SK-N-SH (cell line): ENCODE results near the gene ELOVL6. TPM values are rescaled to one million over a fixed set of nuclear protein-coding genes. Genes with fewer than 3 reads are reported as not detected.

Source experiments
- CTCF ChIA-PET: fragments of 300-600, 350-600 bp; formaldehyde crosslinking; extraction: SDS; loops from one replicate; lab custom pipeline; 2021; lab: Yijun Ruan, JAX
- POLR2A ChIA-PET: fragments of 350-600 bp; sonication (Branson Sonifier 250); formaldehyde crosslinking; extraction: SDS; loops from one replicate; lab custom pipeline; 2020; ENCODE audit warnings: antibody characterized with exemption, inconsistent platforms; lab: Yijun Ruan, JAX
- DNase-seq: peaks from one replicate; pipeline ENCODE4 v3.0.0; 2012
- H2AFZ ChIP-seq: fragments of 200-600 bp; sonication (generic); 2 replicates; pipeline ENCODE4 v1.8.1; 2016; ENCODE audit warnings: antibody characterized with exemption, mild to moderate bottlenecking, low read depth
- H3F3A ChIP-seq: fragments of 200-600 bp; sonication (generic); replicated peaks from 2 replicates; pipeline ENCODE3; 2016; ENCODE audit warnings: antibody characterized with exemption, mild to moderate bottlenecking; ENCODE audit not compliant: insufficient read depth
- H3K27ac ChIP-seq, 2 experiments: fragments of 200-500 bp in 1 of 2; fragments of 200-600 bp in 1 of 2; sonication (Bioruptor generic) in 1 of 2; sonication (generic), shearing (Covaris generic) in 1 of 2; 2 replicates each; pipeline versions ENCODE4 v1.5.1 to v1.6.1; 2014 to 2016; ENCODE audit warnings: low read depth in 2 of 2, inconsistent platforms in 1 of 2, low read length in 1 of 2, mild to moderate bottlenecking in 1 of 2, mixed read lengths in 1 of 2
- H3K27me3 ChIP-seq: fragments of 200-600 bp; sonication (generic), shearing (Covaris generic); 2 replicates; pipeline ENCODE4 v1.6.1; 2016; ENCODE audit warnings: mixed run types; ENCODE audit not compliant: insufficient read depth
- H3K36me3 ChIP-seq, 2 experiments: fragments of 200-500 bp in 1 of 2; fragments of 200-600 bp in 1 of 2; sonication (Bioruptor generic) in 1 of 2; sonication (generic) in 1 of 2; replicated peaks in 1 of 2; 2 replicates each; pipeline versions ENCODE3 to v1.5.1; 2014 to 2016; ENCODE audit warnings: low read length in 1 of 2, mild to moderate bottlenecking in 1 of 2; ENCODE audit not compliant: insufficient read depth in 2 of 2, control insufficient read depth in 1 of 2
- H3K4me1 ChIP-seq, 2 experiments: fragments of 200-500 bp in 1 of 2; fragments of 200-600 bp in 1 of 2; sonication (Bioruptor generic) in 1 of 2; sonication (generic), shearing (Covaris generic) in 1 of 2; 2 replicates each; pipeline versions ENCODE4 v1.5.1 to v1.6.1; 2014 to 2016; ENCODE audit warnings: low read depth in 1 of 2, low read length in 1 of 2, mixed run types in 1 of 2; ENCODE audit not compliant: insufficient read depth in 2 of 2, control insufficient read depth in 1 of 2
- H3K4me2 ChIP-seq: fragments of 200-600 bp; sonication (generic), shearing (Covaris generic); 2 replicates; pipeline ENCODE4 v1.6.1; 2017; ENCODE audit warnings: mixed run types
- H3K4me3 ChIP-seq, 2 experiments: fragments of 200-500 bp in 1 of 2; fragments of 200-600 bp in 1 of 2; sonication (Bioruptor generic) in 1 of 2; sonication (generic), shearing (Covaris generic) in 1 of 2; 2 replicates each; pipeline versions ENCODE4 v1.5.1 to v1.8.1; 2014 to 2016; ENCODE audit warnings: low read depth in 2 of 2, inconsistent platforms in 1 of 2, low read length in 1 of 2, mild to moderate bottlenecking in 1 of 2, mixed read lengths in 1 of 2, moderate library complexity in 1 of 2
- H3K79me2 ChIP-seq: fragments of 200-600 bp; sonication (generic); 2 replicates; pipeline ENCODE4 v1.8.1; 2017; ENCODE audit warnings: mild to moderate bottlenecking; ENCODE audit not compliant: insufficient read depth
- H3K9ac ChIP-seq: fragments of 200-600 bp; sonication (generic); 2 replicates; pipeline ENCODE4 v1.6.1; 2017; ENCODE audit warnings: mixed run types
- H3K9me2 ChIP-seq: fragments of 200-600 bp; sonication (generic); 2 replicates; pipeline ENCODE4 v1.6.1; 2017; ENCODE audit warnings: mixed run types
- H3K9me3 ChIP-seq: fragments of 200-600 bp; sonication (generic); 2 replicates; pipeline ENCODE4 v1.6.1; 2017; ENCODE audit warnings: mixed run types, mild to moderate bottlenecking, moderate library complexity
- H4K20me1 ChIP-seq: fragments of 200-600 bp; sonication (generic); 2 replicates; pipeline ENCODE4 v1.6.1; 2017; ENCODE audit warnings: mild to moderate bottlenecking, mixed run types; ENCODE audit not compliant: insufficient read depth
- ELF1 ChIP-seq: IDR thresholded peaks from 2 replicates; pipeline ENCODE4 v1.4.0; 2012
- EZH2phosphoT487 ChIP-seq: fragments of 200-600 bp; sonication (generic); IDR thresholded peaks from 2 replicates; pipeline ENCODE4 v1.6.1; 2017; ENCODE audit warnings: low read depth, mixed run types, mild to moderate bottlenecking, antibody characterized with exemption, moderate library complexity, borderline replicate concordance
- FOSL2 ChIP-seq: IDR thresholded peaks from 2 replicates; pipeline ENCODE4 v1.4.0; 2012; ENCODE audit warnings: low read depth, mild to moderate bottlenecking, moderate library complexity, borderline replicate concordance
- FOXJ3 ChIP-seq: sonication (generic); formaldehyde crosslinking; IDR thresholded peaks from 2 replicates; pipeline ENCODE4 v1.5.1; 2020; ENCODE audit warnings: mild to moderate bottlenecking, missing genetic modification reagents
- FOXM1 ChIP-seq: IDR thresholded peaks from 2 replicates; pipeline ENCODE4 v1.4.0; 2012; ENCODE audit warnings: low read depth, mild to moderate bottlenecking
- GABPA ChIP-seq: IDR thresholded peaks from 2 replicates; pipeline ENCODE4 v1.4.0; 2012; ENCODE audit warnings: low read depth, mild to moderate bottlenecking
- GATA2 ChIP-seq: sonication (generic); formaldehyde crosslinking; IDR thresholded peaks from 2 replicates; pipeline ENCODE4 v1.5.0; 2020; ENCODE audit warnings: mild to moderate bottlenecking, missing genetic modification reagents
- JUND ChIP-seq: IDR thresholded peaks from 2 replicates; pipeline ENCODE4 v1.4.0; 2012
- MEF2A ChIP-seq: IDR thresholded peaks from 2 replicates; pipeline ENCODE4 v1.4.0; 2012; ENCODE audit warnings: low read depth, borderline replicate concordance
- NRF1 ChIP-seq: IDR thresholded peaks from 2 replicates; pipeline ENCODE4 v1.6.1; 2012; ENCODE audit warnings: low read depth, mild to moderate bottlenecking, low read length
- POLR2AphosphoS5 ChIP-seq: IDR thresholded peaks from 2 replicates; pipeline ENCODE4 v1.6.1; 2012; ENCODE audit warnings: low read depth, low read length
- RAD21 ChIP-seq: IDR thresholded peaks from 2 replicates; pipeline ENCODE4 v1.6.1; 2012; ENCODE audit warnings: mild to moderate bottlenecking, low read length
- RCOR1 ChIP-seq: fragments of 150-350 bp; IDR thresholded peaks from 2 replicates; pipeline ENCODE4 v1.6.1; 2017; ENCODE audit warnings: antibody characterized with exemption, low read length
- RFX5 ChIP-seq: IDR thresholded peaks from 2 replicates; pipeline ENCODE4 v1.6.1; 2012; ENCODE audit warnings: mild to moderate bottlenecking, improper control_type of control experiment, low read length
- RXRA ChIP-seq: IDR thresholded peaks from 2 replicates; pipeline ENCODE4 v1.4.0; 2012; ENCODE audit warnings: low read depth, mild to moderate bottlenecking, borderline replicate concordance
- SIN3A ChIP-seq: IDR thresholded peaks from 2 replicates; pipeline ENCODE4 v1.6.1; 2012; ENCODE audit warnings: low read depth, mild to moderate bottlenecking, low read length, moderate library complexity, borderline replicate concordance
- SMC3 ChIP-seq: IDR thresholded peaks from 2 replicates; pipeline ENCODE4 v1.6.1; 2012; ENCODE audit warnings: low read depth, low read length, improper control_type of control experiment
- TAF1 ChIP-seq: IDR thresholded peaks from 2 replicates; pipeline ENCODE4 v1.6.1; 2012; ENCODE audit warnings: low read depth, mild to moderate bottlenecking, low read length, moderate library complexity, borderline replicate concordance
- TCF12 ChIP-seq: IDR thresholded peaks from 2 replicates; pipeline ENCODE4 v1.4.0; 2012
- TEAD4 ChIP-seq: IDR thresholded peaks from 2 replicates; pipeline ENCODE4 v1.4.0; 2012; ENCODE audit warnings: mild to moderate bottlenecking, borderline replicate concordance; ENCODE audit not compliant: insufficient read depth
- USF2 ChIP-seq: fragments of 150-350 bp; IDR thresholded peaks from 2 replicates; pipeline ENCODE4 v1.6.1; 2017; ENCODE audit warnings: antibody characterized with exemption, low read length, low read depth, borderline replicate concordance
- ZBTB33 ChIP-seq: IDR thresholded peaks from 2 replicates; pipeline ENCODE4 v1.4.0; 2012; ENCODE audit warnings: low read depth, borderline replicate concordance
- WGBS: methylation state at CpG from one replicate; pipeline ENCODE4 v1.1.6; 2017; ENCODE audit warnings: low lambda C conversion rate; 5-methylcytosine and 5-hydroxymethylcytosine counted together
- polyA plus RNA-seq, 3 experiments: library from polyadenylated mRNA; depleted of rRNA; stranded (reverse); fragments of >200 nt; gene quantifications; 2 replicates each; pipeline ENCODE4 v1.2.3, GENCODE V29; 2012
- TF ChIP-seq, protein P1 (sequence below): fragments of 200-600 bp; sonication (generic); IDR thresholded peaks from 2 replicates; pipeline ENCODE4 v1.6.1; 2017; ENCODE audit warnings: antibody characterized with exemption, mild to moderate bottlenecking, moderate library complexity
- TF ChIP-seq, protein P2 (sequence below): IDR thresholded peaks from 2 replicates; pipeline ENCODE4 v1.4.0; 2012; ENCODE audit warnings: low read depth
- TF ChIP-seq, protein P3 (sequence below): fragments of 150-350 bp; IDR thresholded peaks from 2 replicates; pipeline ENCODE4 v1.6.1; 2016; ENCODE audit warnings: mild to moderate bottlenecking, low read depth, low read length

ELOVL6 gene
- polyA plus RNA-seq, 1 of the 3 experiments (the other 2 are of a cell fraction) = 9.0 TPM

- TF ChIP-seq USF2 (no peak), SIN3A (no peak), NRF1 (no peak), TEAD4 (no peak), RFX5 (no peak), SMC3 (no peak)
These were observed 191.2 kb downstream of the ELOVL6 start (continued) for GRCh38 chr4:110007217-110007616.

- Histone ChIP-seq H3K79me2 (no peaks in the 10 kb centered on the region), H3K27ac (no peak overlapping the region), H4K20me1 (no peaks in the 10 kb centered on the region), H3K9ac (no peak overlapping the region), H3K27me3 (no peaks in the 10 kb centered on the region), H3K4me1 (no peaks in the 10 kb centered on the region), H3K9me3 (no peaks in the 10 kb centered on the region), H3K36me3 (no peaks in the 10 kb centered on the region), H2AFZ (no peak overlapping the region), H3K4me2 (no peak overlapping the region), H3F3A (no peaks in the 10 kb centered on the region), H3K9me2 (no peaks in the 10 kb centered on the region), H3K4me3 (no peak overlapping the region)
- 4% methylated on average over 1 of the region's 1 CpG for WGBS
- ChIA-PET POLR2A (no interaction called here), CTCF (interaction anchor here (0.5 to 19.2 kb wide), 37 partner anchors 9 to 528 kb away, joined by 3 to 591 read pairs (median 4); partner anchors contain the start of gene ELOVL6)
- peak; percentile 52 for DNase-seq
- TF ChIP-seq TCF12 (no peak), RAD21 (peak; percentile 96), GATA2 (CRISPR knock-in tag) (no peak; the same call in 1 of the 2 replicates), SMC3 (peak; percentile 86), FOXJ3 (CRISPR knock-in tag) (no peak), ZBTB33 (no peak), RCOR1 (no peak), FOXM1 (no peak), TEAD4 (no peak), GABPA (no peak), TAF1 (no peak), MEF2A (no peak), RXRA (no peak), ELF1 (no peak), POLR2AphosphoS5 (no peak), FOSL2 (no peak), USF2 (no peak), JUND (no peak), EZH2phosphoT487 (no peak)
- TF ChIP-seq, protein P1, sequence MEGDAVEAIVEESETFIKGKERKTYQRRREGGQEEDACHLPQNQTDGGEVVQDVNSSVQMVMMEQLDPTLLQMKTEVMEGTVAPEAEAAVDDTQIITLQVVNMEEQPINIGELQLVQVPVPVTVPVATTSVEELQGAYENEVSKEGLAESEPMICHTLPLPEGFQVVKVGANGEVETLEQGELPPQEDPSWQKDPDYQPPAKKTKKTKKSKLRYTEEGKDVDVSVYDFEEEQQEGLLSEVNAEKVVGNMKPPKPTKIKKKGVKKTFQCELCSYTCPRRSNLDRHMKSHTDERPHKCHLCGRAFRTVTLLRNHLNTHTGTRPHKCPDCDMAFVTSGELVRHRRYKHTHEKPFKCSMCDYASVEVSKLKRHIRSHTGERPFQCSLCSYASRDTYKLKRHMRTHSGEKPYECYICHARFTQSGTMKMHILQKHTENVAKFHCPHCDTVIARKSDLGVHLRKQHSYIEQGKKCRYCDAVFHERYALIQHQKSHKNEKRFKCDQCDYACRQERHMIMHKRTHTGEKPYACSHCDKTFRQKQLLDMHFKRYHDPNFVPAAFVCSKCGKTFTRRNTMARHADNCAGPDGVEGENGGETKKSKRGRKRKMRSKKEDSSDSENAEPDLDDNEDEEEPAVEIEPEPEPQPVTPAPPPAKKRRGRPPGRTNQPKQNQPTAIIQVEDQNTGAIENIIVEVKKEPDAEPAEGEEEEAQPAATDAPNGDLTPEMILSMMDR = peak; percentile 90
- TF ChIP-seq, protein P2, sequence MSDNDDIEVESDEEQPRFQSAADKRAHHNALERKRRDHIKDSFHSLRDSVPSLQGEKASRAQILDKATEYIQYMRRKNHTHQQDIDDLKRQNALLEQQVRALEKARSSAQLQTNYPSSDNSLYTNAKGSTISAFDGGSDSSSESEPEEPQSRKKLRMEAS = no peak
- TF ChIP-seq, protein P3, sequence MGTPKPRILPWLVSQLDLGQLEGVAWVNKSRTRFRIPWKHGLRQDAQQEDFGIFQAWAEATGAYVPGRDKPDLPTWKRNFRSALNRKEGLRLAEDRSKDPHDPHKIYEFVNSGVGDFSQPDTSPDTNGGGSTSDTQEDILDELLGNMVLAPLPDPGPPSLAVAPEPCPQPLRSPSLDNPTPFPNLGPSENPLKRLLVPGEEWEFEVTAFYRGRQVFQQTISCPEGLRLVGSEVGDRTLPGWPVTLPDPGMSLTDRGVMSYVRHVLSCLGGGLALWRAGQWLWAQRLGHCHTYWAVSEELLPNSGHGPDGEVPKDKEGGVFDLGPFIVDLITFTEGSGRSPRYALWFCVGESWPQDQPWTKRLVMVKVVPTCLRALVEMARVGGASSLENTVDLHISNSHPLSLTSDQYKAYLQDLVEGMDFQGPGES = no peak
These were observed 192.9 kb downstream of the ELOVL6 start for GRCh38 chr4:110005461-110006056.
